WTC11 (cell line): ENCODE data around the gene SLC38A8. TPM values are rescaled to one million over a fixed set of nuclear protein-coding genes. Genes with fewer than 3 reads are reported as not detected.

ENCODE experiments used
- ATAC-seq: fragments of 200-7000 bp; cut with Tn5 transposase; 2 replicates; pipeline ENCODE4 v1.10.0; 2021; ENCODE audit warnings: mild to moderate bottlenecking, moderate library complexity
- CTCF ChIA-PET: fragments of 300-600 bp; sonication (Branson Sonifier 250); formaldehyde crosslinking; loops from one replicate; lab custom pipeline; 2021; ENCODE audit warnings: antibody characterized with exemption; lab: Charles Lee
- POLR2A ChIA-PET: fragments of 350-600 bp; sonication (Branson Sonifier 250); formaldehyde crosslinking; loops from one replicate; lab custom pipeline; 2021; ENCODE audit warnings: antibody characterized with exemption; lab: Charles Lee
- DNase-seq: peaks from one replicate; pipeline ENCODE4 v3.0.0; 2021; ENCODE audit warnings: low spot score
- H3K27ac Mint-ChIP-seq: 2 replicates; pipeline ENCODE4 v1.8.0; 2021; ENCODE audit warnings: mixed read lengths
- H3K27me3 Mint-ChIP-seq: 2 replicates; pipeline ENCODE4 v1.8.0; 2021; ENCODE audit warnings: low read depth, mild to moderate bottlenecking, moderate library complexity, mixed read lengths
- H3K36me3 Mint-ChIP-seq: 2 replicates; pipeline ENCODE4 v1.8.0; 2021; ENCODE audit warnings: mixed read lengths
- H3K4me1 Mint-ChIP-seq: 2 replicates; pipeline ENCODE4 v1.8.0; 2022; ENCODE audit warnings: mixed read lengths
- H3K4me3 Mint-ChIP-seq: 2 replicates; pipeline ENCODE4 v1.8.0; 2021; ENCODE audit warnings: mild to moderate bottlenecking, moderate library complexity, mixed read lengths
- H3K9me3 Mint-ChIP-seq: 2 replicates; pipeline ENCODE4 v1.8.0; 2021; ENCODE audit warnings: mixed read lengths
- CREM ChIP-seq: sonication (generic); formaldehyde crosslinking; IDR thresholded peaks from 2 replicates; pipeline ENCODE4 v1.8.1; 2022; ENCODE audit warnings: mild to moderate bottlenecking, missing genetic modification reagents, moderate library complexity
- ESRRA ChIP-seq: sonication (generic); formaldehyde crosslinking; IDR thresholded peaks from 2 replicates; pipeline ENCODE4 v1.8.1; 2022; ENCODE audit warnings: mild to moderate bottlenecking, missing genetic modification reagents, borderline replicate concordance
- ETV6 ChIP-seq: sonication (generic); formaldehyde crosslinking; IDR thresholded peaks from 2 replicates; pipeline ENCODE4 v1.8.1; 2022; ENCODE audit warnings: mild to moderate bottlenecking, missing genetic modification reagents
- JAZF1 ChIP-seq: fragments of 250-450 bp; sonication (Bioruptor Pico); IDR thresholded peaks from 2 replicates; pipeline ENCODE4 v1.9.0; 2021; ENCODE audit warnings: moderate library complexity, mild to moderate bottlenecking, inconsistent platforms
- JUN ChIP-seq: sonication (generic); formaldehyde crosslinking; IDR thresholded peaks from 2 replicates; pipeline ENCODE4 v1.8.0; 2023; ENCODE audit warnings: mild to moderate bottlenecking, missing genetic modification reagents
- NFYB ChIP-seq: sonication (generic); formaldehyde crosslinking; conservative IDR thresholded peaks from 2 replicates; pipeline ENCODE4 v1.8.0; 2022; ENCODE audit warnings: low read depth, missing genetic modification reagents
- SMAD3 ChIP-seq: sonication (generic); formaldehyde crosslinking; IDR thresholded peaks from 2 replicates; pipeline ENCODE4 v1.8.0; 2022; ENCODE audit warnings: missing genetic modification reagents, mild to moderate bottlenecking, borderline replicate concordance
- SOX15 ChIP-seq: fragments of 250-450 bp; sonication (Bioruptor Pico); IDR thresholded peaks from 2 replicates; pipeline ENCODE4 v1.9.0; 2021; ENCODE audit warnings: mild to moderate bottlenecking
- ZNF232 ChIP-seq: sonication (generic); formaldehyde crosslinking; IDR thresholded peaks from 2 replicates; pipeline ENCODE4 v1.8.0; 2022; ENCODE audit warnings: mild to moderate bottlenecking, missing genetic modification reagents
- ZNF671 ChIP-seq: fragments of 250-450 bp; sonication (Bioruptor Pico); IDR thresholded peaks from 2 replicates; pipeline ENCODE4 v1.8.0; 2021; ENCODE audit warnings: mild to moderate bottlenecking
- total RNA-seq: library from RNA; stranded (reverse); gene quantifications from 3 replicates; pipeline ENCODE4 v1.2.3, GENCODE V29; 2021
- TF ChIP-seq, protein P1 (sequence below): fragments of 250-450 bp; sonication (Bioruptor Pico); IDR thresholded peaks from 2 replicates; pipeline ENCODE4 v1.9.0; 2021; ENCODE audit warnings: mild to moderate bottlenecking
- TF ChIP-seq, protein P2 (sequence below): sonication (generic); formaldehyde crosslinking; IDR thresholded peaks from 2 replicates; pipeline ENCODE4 v1.8.0; 2022; ENCODE audit warnings: mild to moderate bottlenecking, missing genetic modification reagents
- TF ChIP-seq, protein P3 (sequence below): sonication (generic); formaldehyde crosslinking; IDR thresholded peaks from 2 replicates; pipeline ENCODE4 v1.8.1; 2022; ENCODE audit warnings: low read depth, missing genetic modification reagents, borderline replicate concordance
- TF ChIP-seq, protein P4 (sequence below): fragments of 250-450 bp; sonication (Bioruptor Pico); IDR thresholded peaks from 2 replicates; pipeline ENCODE4 v1.8.0; 2021; ENCODE audit warnings: mild to moderate bottlenecking
- TF ChIP-seq, protein P5 (sequence below): sonication (generic); formaldehyde crosslinking; IDR thresholded peaks from 2 replicates; pipeline ENCODE4 v1.8.0; 2023; ENCODE audit warnings: missing genetic modification reagents
- TF ChIP-seq, protein P6 (sequence below): sonication (generic); formaldehyde crosslinking; conservative IDR thresholded peaks from 2 replicates; pipeline ENCODE4 v1.8.1; 2022; ENCODE audit warnings: mild to moderate bottlenecking, missing genetic modification reagents
- TF ChIP-seq, protein P7 (sequence below): sonication (generic); formaldehyde crosslinking; IDR thresholded peaks from 2 replicates; pipeline ENCODE4 v1.8.0; 2023; ENCODE audit warnings: missing genetic modification reagents, mild to moderate bottlenecking, borderline replicate concordance
- TF ChIP-seq, protein P8 (sequence below): fragments of 250-450 bp; sonication (Bioruptor Pico); IDR thresholded peaks from 2 replicates; pipeline ENCODE4 v1.9.0; 2021; ENCODE audit warnings: mild to moderate bottlenecking
- TF ChIP-seq, protein P9 (sequence below): sonication (generic); formaldehyde crosslinking; IDR thresholded peaks from 2 replicates; pipeline ENCODE4 v1.8.1; 2022; ENCODE audit warnings: missing genetic modification reagents, borderline replicate concordance

SLC38A8 gene
- total RNA-seq, 1 experiment from 2014 or later: not detected

DNA sequence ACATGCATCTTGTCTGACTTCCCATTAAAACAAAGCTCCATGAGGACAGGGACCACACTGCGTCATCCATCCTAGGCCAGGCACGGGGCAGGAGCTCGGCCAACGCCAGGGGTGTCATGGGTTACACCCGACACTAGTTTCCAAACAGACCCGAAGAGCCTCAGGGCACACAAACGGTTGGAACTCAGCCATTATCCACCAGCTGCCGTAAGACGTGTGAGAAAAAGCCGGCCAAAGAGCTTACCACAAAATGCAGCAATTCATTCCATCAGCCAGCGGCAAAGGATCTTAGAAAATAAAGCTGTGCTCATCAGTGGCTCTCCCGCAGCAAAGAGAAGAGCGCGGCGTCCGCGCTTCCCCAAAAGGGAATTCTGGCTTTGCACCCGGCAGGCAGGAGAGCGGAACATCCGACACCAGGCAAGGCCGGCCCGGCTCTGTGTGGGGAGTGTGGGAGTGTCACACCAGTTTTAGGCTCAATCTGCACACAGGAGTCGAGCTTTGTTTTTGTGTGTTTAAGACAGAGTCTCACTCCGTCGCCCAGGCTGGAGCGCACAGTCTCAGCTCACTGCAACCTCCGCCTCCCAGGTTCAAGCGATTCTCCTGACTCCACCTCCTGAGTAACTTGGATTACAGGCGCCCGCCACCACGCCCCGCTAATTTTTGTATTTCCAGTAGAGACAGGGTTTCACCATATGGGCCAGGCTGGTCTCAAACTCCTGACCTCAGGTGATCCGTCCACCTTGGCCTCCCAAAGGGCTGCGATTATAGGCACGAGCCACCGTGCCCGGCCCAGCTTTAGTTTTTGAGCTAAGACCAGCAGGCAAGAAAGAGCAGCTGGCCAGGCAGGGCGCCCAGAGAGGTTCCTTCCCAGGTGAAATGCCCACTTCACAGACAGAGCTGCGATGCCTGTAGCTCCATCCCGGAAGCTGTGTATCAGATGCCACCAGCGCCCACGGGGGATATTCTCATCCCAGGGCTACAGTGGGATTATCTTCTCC lies 1.5 kb downstream of the SLC38A8 start (continued):
- TF ChIP-seq, protein P1, sequence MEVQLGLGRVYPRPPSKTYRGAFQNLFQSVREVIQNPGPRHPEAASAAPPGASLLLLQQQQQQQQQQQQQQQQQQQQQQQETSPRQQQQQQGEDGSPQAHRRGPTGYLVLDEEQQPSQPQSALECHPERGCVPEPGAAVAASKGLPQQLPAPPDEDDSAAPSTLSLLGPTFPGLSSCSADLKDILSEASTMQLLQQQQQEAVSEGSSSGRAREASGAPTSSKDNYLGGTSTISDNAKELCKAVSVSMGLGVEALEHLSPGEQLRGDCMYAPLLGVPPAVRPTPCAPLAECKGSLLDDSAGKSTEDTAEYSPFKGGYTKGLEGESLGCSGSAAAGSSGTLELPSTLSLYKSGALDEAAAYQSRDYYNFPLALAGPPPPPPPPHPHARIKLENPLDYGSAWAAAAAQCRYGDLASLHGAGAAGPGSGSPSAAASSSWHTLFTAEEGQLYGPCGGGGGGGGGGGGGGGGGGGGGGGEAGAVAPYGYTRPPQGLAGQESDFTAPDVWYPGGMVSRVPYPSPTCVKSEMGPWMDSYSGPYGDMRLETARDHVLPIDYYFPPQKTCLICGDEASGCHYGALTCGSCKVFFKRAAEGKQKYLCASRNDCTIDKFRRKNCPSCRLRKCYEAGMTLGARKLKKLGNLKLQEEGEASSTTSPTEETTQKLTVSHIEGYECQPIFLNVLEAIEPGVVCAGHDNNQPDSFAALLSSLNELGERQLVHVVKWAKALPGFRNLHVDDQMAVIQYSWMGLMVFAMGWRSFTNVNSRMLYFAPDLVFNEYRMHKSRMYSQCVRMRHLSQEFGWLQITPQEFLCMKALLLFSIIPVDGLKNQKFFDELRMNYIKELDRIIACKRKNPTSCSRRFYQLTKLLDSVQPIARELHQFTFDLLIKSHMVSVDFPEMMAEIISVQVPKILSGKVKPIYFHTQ (CRISPR knock-in tag): no peak

DNA sequence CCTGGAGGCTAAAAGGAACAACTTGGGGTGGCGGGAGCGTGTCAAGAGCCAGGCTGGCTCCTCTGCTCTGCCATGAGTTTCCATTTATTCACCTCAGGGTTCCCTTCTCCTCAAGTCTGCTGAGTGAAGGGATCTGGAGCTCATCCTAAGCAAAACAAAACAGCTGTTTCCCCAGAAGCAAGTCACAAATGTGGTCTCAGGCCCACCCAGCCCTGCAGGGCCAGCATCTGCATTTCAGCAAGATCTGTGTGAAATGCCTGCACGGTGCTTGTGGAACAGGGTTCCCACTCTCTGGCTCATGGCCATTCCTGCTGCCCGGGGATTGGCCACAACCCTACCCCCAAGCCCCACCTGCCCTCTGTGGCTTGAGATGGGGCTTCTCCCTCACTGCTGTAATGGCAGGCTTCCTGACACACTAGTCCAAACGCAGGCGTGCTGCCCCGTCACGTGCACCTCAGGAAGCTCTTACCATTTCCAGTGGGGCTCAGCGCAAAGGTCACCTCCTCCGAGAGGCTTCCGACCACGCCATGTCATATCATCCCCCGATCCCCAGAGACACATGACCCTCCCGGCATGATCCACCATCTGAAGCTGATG lies 2.3 kb downstream of the SLC38A8 start:
- Mint-ChIP-seq H3K27me3 (peaks cover 4% of the 10 kb centered on the region; the same call in 1 of the 2 replicates), H3K4me1 (peaks cover 17% of the 10 kb centered on the region), H3K36me3 (0 out of 2 replicates have a peak, but pooled peaks cover 3% of the 10 kb centered on the region), H3K27ac (no peak overlapping the region), H3K9me3 (peaks cover 12% of the 10 kb centered on the region), H3K4me3 (no peak overlapping the region)
- DNase-seq (no peak), ATAC-seq (no peak)
- ChIA-PET CTCF (interaction anchor here (0.6 to 10.2 kb wide), 8 partner anchors 23 to 147 kb away, joined by 3 to 131 read pairs (median 4); partner anchors contain the start of gene TAF1C), POLR2A (no interaction called here)
- no peak for TF ChIP-seq JUN
- TF ChIP-seq, protein P2, sequence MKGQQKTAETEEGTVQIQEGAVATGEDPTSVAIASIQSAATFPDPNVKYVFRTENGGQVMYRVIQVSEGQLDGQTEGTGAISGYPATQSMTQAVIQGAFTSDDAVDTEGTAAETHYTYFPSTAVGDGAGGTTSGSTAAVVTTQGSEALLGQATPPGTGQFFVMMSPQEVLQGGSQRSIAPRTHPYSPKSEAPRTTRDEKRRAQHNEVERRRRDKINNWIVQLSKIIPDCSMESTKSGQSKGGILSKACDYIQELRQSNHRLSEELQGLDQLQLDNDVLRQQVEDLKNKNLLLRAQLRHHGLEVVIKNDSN (CRISPR knock-in tag): no peak
- TF ChIP-seq, protein P3, sequence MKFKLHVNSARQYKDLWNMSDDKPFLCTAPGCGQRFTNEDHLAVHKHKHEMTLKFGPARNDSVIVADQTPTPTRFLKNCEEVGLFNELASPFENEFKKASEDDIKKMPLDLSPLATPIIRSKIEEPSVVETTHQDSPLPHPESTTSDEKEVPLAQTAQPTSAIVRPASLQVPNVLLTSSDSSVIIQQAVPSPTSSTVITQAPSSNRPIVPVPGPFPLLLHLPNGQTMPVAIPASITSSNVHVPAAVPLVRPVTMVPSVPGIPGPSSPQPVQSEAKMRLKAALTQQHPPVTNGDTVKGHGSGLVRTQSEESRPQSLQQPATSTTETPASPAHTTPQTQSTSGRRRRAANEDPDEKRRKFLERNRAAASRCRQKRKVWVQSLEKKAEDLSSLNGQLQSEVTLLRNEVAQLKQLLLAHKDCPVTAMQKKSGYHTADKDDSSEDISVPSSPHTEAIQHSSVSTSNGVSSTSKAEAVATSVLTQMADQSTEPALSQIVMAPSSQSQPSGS (CRISPR knock-in tag): no peak
- TF ChIP-seq, protein P4, sequence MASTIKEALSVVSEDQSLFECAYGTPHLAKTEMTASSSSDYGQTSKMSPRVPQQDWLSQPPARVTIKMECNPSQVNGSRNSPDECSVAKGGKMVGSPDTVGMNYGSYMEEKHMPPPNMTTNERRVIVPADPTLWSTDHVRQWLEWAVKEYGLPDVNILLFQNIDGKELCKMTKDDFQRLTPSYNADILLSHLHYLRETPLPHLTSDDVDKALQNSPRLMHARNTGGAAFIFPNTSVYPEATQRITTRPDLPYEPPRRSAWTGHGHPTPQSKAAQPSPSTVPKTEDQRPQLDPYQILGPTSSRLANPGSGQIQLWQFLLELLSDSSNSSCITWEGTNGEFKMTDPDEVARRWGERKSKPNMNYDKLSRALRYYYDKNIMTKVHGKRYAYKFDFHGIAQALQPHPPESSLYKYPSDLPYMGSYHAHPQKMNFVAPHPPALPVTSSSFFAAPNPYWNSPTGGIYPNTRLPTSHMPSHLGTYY: no peak
- TF ChIP-seq ESRRA (CRISPR knock-in tag): no peak
- TF ChIP-seq, protein P5, sequence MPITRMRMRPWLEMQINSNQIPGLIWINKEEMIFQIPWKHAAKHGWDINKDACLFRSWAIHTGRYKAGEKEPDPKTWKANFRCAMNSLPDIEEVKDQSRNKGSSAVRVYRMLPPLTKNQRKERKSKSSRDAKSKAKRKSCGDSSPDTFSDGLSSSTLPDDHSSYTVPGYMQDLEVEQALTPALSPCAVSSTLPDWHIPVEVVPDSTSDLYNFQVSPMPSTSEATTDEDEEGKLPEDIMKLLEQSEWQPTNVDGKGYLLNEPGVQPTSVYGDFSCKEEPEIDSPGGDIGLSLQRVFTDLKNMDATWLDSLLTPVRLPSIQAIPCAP (CRISPR knock-in tag): no peak
- TF ChIP-seq, protein P6, sequence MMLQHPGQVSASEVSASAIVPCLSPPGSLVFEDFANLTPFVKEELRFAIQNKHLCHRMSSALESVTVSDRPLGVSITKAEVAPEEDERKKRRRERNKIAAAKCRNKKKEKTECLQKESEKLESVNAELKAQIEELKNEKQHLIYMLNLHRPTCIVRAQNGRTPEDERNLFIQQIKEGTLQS (CRISPR knock-in tag): no peak
- TF ChIP-seq, protein P7, sequence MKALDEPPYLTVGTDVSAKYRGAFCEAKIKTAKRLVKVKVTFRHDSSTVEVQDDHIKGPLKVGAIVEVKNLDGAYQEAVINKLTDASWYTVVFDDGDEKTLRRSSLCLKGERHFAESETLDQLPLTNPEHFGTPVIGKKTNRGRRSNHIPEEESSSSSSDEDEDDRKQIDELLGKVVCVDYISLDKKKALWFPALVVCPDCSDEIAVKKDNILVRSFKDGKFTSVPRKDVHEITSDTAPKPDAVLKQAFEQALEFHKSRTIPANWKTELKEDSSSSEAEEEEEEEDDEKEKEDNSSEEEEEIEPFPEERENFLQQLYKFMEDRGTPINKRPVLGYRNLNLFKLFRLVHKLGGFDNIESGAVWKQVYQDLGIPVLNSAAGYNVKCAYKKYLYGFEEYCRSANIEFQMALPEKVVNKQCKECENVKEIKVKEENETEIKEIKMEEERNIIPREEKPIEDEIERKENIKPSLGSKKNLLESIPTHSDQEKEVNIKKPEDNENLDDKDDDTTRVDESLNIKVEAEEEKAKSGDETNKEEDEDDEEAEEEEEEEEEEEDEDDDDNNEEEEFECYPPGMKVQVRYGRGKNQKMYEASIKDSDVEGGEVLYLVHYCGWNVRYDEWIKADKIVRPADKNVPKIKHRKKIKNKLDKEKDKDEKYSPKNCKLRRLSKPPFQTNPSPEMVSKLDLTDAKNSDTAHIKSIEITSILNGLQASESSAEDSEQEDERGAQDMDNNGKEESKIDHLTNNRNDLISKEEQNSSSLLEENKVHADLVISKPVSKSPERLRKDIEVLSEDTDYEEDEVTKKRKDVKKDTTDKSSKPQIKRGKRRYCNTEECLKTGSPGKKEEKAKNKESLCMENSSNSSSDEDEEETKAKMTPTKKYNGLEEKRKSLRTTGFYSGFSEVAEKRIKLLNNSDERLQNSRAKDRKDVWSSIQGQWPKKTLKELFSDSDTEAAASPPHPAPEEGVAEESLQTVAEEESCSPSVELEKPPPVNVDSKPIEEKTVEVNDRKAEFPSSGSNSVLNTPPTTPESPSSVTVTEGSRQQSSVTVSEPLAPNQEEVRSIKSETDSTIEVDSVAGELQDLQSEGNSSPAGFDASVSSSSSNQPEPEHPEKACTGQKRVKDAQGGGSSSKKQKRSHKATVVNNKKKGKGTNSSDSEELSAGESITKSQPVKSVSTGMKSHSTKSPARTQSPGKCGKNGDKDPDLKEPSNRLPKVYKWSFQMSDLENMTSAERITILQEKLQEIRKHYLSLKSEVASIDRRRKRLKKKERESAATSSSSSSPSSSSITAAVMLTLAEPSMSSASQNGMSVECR (CRISPR knock-in tag): no peak
- no peak for TF ChIP-seq ZNF671 (CRISPR knock-in tag)
- TF ChIP-seq, protein P8, sequence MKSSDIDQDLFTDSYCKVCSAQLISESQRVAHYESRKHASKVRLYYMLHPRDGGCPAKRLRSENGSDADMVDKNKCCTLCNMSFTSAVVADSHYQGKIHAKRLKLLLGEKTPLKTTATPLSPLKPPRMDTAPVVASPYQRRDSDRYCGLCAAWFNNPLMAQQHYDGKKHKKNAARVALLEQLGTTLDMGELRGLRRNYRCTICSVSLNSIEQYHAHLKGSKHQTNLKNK: no peak
- TF ChIP-seq ZNF232 (CRISPR knock-in tag): no peak
- no peak for TF ChIP-seq JAZF1
- no peak for TF ChIP-seq SOX15 (CRISPR knock-in tag)
- no peak for TF ChIP-seq SMAD3
- TF ChIP-seq NFYB (CRISPR knock-in tag): no peak
- no peak for TF ChIP-seq ETV6 (CRISPR knock-in tag)
- TF ChIP-seq, protein P9, sequence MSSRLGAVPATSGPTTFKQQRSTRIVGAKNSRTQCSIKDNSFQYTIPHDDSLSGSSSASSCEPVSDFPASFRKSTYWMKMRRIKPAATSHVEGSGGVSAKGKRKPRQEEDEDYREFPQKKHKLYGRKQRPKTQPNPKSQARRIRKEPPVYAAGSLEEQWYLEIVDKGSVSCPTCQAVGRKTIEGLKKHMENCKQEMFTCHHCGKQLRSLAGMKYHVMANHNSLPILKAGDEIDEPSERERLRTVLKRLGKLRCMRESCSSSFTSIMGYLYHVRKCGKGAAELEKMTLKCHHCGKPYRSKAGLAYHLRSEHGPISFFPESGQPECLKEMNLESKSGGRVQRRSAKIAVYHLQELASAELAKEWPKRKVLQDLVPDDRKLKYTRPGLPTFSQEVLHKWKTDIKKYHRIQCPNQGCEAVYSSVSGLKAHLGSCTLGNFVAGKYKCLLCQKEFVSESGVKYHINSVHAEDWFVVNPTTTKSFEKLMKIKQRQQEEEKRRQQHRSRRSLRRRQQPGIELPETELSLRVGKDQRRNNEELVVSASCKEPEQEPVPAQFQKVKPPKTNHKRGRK (CRISPR knock-in tag): no peak
- no peak for TF ChIP-seq CREM (CRISPR knock-in tag)
